ENCODE measurements around the gene TUBA4B. TPM values are rescaled to one million over a fixed set of nuclear protein-coding genes. Genes with fewer than 3 reads are reported as not detected.
"Not testable (repeated sequence)": the region's sequence is repeated elsewhere in the genome, so short reads cannot be mapped to it uniquely, and the experiment has no call there.

The TUBA4B gene
- polyA plus RNA-seq, 1 donor, result 0.20 TPM

DNA sequence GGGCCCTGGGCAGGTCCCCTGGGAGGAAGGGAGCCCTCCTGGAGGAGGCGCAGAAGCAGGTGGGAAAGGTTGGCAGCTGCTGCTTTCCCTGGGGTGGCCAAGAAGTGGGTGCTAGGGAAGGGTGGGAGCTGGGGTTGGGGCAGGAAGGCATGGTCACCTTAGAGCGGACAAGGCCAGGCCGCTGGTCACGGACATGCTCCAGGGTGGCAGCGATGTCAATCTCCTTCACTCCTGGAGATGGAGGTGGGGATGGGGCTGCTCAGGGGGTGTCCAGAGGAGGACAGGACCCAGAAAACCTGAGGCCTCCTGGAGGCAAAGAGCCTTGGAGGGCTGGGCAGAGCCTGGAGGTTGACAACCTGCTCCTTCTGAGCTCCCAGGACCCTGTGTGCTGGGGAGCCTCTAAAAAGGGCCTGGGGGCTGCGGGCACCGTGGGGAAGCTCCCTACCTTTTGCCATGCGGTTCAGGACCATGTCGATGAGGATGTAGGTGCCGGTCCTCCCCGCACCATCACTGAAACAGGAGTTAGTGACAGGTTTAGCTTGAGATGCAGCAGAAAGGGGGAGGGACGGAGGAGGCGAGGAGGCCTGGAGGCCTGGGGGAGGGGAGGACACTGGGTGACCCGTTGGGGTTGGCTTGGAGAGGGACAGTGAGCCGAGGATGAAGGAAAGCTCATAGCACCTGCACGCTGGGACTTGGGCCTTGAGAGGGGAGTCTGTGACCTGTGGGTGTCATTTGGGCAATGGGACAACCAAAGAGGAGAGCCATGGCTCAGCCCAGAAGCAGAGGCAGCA, 37.5 kb downstream of the TUBA4B start:
- DNase-seq (ENCODE audit: low read depth), result no peak

DNA sequence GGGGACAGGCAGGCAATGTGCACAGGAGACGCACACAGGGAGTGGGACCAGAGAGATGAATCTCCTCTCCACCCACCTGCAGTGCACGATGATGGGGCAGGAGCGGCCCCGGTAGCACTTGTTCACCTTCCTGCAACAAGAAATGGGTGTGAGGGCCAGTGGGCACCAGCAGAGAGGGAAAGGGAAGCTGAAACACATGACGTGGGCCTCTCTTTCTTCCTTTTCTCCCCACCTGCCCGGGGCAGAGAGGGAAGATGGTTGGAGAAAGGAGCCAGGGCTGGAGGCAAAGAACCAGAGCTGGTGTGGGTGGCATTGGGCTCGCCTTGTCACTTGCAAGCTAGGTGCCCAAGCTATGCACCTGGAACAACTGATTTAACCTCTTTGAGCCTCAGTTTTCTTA, 38.4 kb downstream of the TUBA4B start:
- no peak for DNase-seq (ENCODE audit: low read depth)

DNA sequence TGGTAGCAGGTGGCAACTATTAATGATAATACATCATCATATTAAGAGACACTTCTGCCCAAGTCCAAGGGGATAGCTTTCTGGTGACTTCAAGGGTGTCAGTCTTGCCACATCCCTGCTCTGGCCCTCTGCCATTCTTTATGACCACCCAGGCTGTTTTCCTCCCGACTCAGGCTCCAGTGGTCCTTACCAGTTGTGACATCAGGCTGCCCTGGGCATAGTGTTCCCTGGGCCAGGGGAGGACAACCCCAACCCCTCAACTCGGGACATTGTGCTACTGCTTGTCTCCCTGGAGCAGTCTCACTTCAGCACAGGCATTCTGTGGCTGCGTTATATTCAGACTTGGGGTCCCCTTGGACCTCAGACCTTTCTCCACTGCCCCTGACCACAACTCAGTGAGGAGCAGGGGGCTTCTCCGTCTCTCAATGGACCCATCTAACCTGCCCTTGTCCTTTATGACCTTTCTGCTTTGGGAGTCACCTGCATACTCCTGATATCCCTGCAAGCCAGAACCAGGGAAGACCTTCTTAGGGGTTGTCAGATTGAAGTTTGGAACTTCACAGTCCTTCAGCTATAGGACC, 39.0 kb downstream of the TUBA4B start:
- no peak for DNase-seq (ENCODE audit: low read depth)

DNA sequence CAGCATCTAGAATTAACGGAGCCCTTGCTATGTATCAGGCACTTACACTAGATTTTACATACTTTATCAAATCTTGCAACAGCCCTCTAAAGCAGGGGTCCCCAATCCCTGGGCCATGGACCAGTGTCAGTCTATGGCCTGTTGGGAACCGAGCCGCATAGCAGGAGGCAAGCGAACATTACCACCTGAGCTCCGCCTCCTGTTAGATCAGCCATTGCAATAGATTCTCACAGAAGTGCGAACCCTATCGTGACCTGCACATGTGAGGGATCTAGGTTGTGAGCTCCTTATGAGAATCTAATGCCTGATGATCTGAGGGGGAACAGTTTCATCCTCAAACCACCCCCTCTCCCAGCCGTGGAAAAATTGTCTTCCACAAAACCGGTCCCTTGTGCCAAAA, 39.6 kb downstream of the TUBA4B start:
- no peak for DNase-seq (ENCODE audit: low read depth)

DNA sequence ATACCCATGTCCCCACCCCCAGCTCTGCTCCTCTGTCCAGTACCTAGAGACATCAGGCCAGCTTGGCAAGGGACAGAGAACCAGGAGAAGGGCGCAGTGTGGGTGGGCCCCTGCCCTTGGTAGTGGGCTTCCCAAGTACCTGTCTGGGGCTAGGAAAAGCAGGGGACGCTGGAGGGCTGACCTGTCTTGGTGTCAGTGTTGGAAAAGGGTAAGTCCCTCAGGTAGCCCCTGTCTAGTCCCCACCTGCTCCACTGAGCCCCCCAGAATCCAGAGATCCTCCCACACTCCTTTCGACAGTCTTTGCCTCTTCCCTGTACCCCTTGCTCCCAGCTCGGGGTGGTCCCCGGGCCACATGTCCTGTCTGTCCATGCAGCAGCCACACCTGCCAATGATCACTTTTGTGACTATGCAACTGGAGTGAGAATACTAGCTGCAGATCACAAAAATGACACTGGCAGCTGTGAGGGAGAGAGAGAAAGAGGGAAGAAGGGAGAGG, 40.7 kb downstream of the TUBA4B start:
- DNase-seq (ENCODE audit: low read depth), result no peak

DNA sequence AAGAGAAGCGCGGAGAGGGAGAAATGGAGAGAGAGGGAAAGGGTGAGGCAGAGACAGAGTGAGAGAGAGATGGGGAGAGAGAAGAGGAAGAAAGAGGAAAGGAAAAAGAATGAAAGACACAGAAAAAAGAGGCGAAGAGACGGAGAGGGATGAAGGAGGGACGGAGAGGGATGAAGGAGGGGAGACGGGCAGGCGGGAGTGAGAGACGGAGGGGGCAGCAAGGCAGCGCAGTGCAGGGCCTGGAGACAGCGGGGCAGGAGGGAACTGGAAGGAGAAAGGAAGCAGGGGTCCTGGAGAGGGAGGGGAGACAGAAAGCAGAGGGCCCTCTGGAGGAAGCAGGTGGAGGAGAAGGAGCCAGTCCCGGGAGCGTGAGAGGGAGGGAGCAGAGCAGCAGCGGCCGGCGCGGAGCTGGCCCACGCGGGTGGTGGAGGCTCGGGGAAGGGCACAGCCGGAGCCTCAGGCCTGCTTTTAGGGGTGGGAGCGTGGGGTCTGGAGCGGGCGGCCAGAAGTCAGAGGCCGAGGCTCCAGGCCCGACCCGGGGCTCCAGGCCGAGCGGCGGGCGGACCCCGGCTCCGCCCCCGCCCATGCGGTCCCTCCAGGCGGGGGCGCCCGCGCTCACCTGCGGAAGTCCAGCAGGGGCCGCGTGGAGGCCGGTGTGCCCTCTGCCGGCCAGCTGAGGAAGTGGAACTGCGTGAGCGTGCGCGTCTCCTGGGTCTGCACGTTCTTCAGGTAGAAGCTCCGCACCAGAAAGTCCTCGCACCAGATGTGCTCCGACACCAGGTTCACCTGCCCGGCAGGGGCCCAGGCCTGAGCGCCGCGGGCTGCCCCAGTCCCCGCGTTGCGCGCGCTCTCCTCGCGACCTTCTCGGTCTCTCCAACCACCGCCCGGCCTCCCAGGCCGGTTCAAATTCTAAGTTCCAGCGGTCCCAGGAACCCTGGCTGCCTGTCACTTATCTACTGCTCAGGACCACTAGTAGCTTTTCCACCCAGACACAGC, 41.6 kb downstream of the TUBA4B start:
- DNase-seq (ENCODE audit: low read depth), result no peak

DNA sequence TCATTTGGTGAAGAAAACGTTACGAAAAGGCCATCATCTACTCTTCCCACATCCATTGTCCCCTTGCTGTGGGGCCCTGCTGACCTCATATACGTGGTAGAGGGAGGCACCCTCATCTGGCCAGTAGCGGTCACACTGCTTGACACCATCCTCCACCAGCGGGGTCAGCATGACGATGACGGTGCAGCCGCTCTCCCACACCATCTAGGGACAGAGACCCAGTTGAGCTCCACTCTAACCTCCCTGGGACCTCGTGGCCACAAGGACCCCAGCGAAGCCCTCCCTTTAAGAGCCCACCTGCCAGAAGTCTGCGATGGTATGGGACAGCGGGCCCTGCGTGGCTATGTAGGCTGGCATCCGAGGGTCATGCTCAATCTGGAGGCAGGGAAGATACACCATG, 43.1 kb downstream of the TUBA4B start:
- no peak for DNase-seq (ENCODE audit: low read depth)

DNA sequence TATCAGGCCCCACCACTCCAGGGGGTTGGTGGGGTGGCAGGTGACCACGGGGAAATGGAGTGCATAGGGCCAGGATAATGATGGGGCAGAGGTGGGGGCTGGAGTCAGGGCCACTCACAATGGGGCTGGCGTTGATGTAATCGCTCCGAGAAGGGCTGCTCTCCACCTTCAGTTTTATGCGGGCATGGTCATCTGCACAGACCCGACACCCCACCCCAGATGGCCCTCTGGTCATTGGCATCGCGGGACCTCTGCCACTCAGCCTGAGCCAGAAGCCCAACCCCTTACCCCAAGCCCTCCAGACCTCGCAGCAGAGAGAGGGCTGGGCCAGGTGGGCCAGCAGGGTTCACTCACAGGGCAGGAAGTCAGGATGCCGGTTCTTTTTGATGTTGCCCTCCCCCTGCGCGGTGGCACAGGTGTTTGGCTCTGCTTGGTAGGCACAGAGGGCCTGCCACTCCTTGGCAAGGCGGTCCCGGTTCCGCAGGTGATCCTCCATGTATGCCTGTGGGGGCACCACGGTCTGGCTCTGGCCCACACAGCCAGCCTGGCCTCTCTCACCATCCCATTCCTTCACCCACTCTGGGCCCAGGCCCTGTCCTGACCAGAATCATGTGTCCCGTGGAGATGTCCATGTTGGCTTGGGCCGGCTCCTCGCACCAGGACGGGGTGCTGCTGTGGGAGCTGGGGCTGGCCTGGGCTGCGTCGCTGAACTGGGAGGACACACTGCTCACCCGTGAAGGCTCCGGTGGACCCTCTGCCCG, 43.8 kb downstream of the TUBA4B start:
- no peak for DNase-seq (ENCODE audit: low read depth)

DNA sequence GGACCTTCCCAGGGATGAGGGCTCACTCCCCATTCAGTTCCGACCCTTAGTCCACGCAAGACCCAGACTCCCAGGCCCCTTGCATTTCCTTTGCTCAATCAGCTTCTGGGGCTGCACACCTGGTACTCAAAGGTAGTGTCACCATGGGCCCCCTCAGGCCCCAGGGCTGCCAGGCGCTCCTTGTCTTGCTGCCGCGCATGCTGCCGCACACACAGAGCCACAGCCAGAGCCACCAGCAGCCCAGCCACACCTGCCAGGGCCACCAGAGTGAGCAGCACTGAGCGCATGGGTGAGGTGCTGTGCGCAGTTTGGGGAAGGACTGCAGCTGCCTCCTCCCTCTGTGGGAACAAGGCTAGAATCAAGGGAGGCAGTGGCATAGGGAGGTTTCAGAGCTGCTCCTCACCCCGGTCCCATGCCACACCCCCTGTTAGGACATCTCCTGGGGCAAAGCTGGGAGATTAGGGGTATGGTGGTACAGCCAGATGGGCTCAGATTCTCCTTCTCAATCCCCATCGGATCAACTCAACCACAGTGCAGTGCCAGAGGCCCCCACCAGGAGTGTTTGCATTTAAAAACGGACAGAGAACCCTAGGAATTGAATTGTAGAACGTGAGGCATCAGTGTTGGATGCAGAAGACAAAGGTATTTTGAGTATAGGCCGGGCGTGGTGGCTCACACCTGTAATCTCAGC, 44.9 kb downstream of the TUBA4B start:
- DNase-seq (ENCODE audit: low read depth), result no peak

DNA sequence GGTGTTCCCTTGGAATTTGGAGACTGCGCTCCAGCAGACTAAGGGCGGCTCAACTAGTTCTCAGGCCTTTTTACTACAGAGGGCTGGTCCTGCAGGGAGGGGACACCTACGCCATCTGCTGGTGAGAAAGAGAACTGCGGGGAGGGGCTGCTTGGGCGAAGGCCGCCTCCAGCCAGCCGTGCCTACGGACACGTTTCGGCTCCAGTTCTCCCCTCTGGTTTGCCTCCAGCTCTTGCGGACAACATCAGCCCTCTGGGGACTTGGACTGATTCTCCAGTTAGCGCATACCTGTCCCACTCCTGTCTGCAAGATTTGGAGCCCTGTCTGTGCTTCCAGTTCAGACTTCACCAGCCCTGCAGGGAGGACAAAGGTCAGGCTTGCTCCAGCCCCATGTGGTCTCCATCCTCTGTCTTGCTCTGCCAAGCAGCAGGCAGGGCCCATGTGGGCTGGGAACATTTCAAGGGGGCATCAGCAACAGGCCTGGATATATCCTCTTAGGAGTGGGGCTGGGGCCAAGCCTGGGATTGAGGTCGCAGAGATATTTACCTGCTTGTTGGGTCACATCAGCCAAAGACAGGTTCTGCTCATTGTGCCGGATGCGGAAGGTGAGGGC, 45.8 kb downstream of the TUBA4B start:
- no peak for DNase-seq (ENCODE audit: low read depth)

DNA sequence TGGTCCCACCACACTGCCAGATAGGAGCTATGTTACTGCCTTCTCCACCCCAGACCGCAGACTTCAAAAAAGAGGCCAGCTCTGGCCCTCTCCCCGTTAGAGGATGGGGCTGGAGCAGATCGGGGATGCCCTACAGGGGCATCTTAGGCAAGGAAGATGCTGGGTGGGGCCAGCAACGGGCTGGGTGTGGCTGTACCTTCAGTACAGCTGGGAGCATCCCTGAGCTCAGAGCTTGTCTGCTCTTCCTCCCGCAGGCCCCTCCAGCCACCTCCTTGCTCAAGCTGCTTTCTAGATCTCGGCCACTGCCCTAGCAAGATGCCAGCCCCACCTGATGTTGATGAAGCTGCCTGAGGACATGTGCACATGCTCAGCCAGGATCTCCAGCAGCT, 46.3 kb downstream of the TUBA4B start:
- no peak for DNase-seq (ENCODE audit: low read depth)

DNA sequence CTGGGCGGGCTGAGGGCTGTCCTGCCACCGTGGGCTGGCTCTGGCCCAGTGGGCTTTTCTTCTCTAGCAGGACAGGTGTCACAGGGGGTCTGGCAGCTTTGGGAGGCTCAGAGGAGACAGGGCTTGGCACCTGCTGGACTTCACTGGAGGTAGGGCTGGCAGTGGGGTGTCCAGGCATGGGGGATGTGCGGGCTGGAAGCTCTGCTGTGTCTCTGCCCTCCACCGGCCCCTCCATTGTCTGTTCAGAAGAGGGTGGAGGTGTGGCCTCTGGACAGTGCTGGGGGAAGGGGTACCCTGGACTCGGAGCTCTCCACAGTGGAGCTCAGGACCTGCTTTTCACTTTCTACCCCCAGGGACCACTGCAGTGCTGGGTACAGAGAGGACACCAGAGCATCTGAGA, 47.0 kb downstream of the TUBA4B start:
- no peak for DNase-seq (ENCODE audit: low read depth)

DNA sequence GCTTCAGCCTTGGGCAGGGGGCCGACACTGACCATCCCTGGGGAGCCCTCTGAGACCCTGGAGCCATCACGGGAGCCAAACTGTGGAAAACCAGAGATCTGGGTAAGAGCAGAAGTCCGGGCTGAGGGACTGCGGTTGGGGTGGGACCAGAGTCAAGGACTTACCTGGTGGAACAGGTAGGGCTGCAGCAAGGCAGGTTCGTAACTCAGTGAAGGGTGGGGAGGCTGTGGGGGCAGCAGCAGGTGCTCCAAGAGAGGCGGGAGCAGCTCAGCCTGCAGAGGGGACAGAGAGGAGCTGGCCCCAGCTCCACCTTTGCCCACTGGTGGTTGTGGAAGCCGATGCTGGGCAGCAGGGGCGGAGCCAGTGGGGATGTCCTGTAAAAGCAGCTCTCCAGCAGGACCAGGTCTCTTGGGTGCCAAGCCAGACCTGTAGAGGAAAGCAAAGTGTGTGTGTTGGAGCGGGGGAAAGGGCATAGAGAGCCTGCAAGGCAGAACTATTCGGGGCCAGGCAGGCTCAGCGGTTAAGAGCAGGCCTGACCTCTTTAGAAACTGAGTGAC, 49.4 kb downstream of the TUBA4B start:
- DNase-seq (ENCODE audit: low read depth), result no peak

DNA sequence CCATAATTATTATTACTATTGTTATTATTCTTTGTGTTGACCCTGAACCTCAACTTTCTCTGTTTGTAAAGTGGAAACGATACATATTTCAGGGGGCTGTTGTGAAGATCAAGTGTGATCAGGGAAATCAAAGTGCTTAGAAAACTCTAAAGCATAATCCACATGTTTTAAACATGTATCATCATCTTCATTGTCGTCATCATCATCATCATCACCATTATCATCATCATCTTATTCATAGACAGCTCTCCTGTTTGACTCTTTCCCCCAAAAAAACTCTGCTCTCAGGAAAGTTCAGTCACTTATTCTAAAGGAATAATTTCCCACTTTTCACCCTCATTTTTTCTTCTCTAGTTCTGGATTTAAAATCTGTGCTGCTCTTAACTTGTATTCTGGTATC, 51.2 kb downstream of the TUBA4B start:
- no peak for DNase-seq (ENCODE audit: low read depth)

DNA sequence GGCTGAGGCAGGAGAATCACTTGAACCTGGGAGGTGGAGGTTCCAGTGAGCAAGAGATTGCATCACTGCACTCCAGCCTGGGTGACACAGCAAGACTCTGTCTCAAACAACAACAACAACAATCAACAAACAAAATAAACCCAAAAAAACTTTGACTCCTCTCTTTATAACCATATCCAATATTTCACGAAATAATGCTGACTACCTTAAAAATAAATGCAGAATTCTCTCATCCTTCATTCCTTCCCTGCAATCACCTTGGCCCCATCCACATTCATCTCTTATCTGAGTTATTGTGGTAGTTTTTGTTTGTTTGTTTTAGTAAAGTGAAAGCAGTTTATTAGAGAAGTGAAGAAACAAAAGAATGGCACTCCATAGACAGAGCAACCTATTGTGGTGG, 53.0 kb downstream of the TUBA4B start:
- no peak for DNase-seq (ENCODE audit: low read depth)

DNA sequence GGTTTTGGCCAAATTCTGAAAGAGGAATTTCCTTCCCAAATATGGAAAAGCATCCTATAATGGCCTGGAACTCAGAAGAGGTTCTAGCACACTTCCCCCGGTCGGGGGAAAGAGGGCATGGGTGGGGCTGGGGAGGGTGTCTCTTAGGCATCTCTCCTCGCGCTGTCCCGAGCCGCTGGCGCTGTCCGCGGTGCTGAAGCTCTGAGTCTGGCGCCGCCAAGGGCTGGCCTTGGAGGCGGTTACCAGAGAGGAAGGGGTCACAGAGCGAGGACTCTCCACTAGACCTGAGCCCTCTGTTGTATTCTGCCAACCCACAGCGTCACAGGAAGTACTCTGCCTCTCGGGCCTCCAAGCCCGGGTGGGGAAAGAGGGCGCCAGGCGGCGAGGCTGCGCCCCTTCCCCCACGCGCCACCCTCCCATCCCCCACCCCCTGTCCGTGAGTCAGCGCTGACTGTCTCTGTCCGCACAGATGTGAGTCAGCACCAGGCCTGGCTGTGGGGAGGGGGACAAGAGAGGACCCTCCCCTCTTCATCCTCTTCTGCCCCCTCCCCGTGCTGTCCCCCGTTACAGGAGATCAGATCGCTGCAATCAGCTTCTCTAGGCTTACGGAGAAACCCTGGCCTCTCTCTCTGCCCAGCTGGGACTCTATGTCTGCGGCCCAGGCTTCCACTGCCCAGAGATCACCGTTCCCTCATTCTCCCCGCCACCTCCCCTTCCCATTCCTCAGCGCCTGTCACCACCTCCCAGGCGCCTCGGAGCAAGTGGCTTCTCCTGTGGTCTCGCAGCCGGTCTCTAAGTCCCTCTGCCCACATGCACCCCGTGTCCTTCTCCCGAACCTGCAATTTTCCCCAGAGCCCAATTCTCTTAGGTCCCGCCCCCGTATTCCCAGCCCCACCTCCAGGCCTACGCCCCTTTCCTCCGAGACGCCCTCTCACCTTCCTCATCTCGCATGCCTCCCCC, 55.4 kb downstream of the TUBA4B start:
- no peak for DNase-seq (ENCODE audit: low read depth)

DNA sequence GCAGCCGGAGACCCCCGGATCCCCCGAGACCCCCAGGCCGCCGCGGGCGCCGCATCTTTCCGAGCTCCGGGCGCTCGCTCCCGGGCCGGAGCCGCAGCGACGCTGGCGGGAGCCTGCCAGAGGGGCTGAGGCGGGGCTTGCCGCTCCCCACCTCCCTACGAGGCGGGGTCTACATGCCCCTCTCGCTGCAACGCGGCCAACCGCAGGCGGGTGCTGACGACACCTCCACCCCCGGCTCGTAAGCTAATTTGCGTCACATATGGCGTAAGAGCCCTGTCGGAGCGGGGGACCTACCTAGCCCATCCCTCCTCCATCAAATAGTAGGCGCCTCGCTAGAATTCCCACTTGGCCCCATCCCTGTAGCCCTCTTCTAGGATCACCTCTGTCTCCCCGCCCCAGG, 56.2 kb downstream of the TUBA4B start, which contains the start of gene PTPRN:
Gene PTPRN (minus strand): TSS at position 124 of the 400 bp plus-strand sequence. CDS start 69 bp downstream, at position 55.
- no peak for DNase-seq (ENCODE audit: low read depth)

DNA sequence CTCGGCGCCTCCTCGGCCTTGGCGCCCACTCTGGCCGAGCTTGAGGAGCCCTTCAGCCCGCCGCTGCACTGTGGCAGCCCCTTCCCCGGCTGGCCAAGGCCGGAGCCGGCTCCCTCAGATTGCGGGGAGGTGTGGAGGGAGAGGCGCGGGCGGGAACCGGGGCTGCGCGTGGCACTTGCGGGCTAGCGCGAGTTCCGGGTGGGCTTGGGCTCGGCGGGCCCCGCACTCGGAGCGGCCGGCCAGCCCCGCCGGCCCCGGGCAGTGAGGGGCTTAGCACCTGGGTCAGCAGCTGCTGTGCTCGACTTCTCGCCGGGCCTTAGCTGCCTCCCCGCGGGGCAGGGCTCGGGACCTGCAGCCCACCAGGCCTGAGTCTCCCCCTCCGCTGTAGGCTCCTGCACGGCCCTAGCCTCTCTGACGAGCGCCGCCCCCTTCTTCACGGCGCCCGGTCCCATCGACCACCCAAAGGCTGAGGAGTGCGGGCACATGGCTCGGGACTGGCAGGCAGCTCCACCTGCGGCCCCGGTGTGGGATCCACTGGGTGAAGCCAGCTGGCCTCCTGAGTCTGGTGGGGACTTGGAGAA, 59.7 kb downstream of the TUBA4B start:
- not testable (repeated sequence) for DNase-seq (ENCODE audit: low read depth)
